ENCODE measurements around the gene RPTOR. TPM values are rescaled to one million over a fixed set of nuclear protein-coding genes. Genes with fewer than 3 reads are reported as not detected.

RPTOR gene
- total RNA-seq, 2 experiments from 2014 or later, result 60.0 to 67.2 TPM

- ChIA-PET CTCF (interaction anchor here (0.8 to 2.0 kb wide), 4 partner anchors 10 to 308 kb away, joined by 3 to 16 read pairs (median 4); no protein-coding TSS in a partner anchor), POLR2A (interaction anchor here (0.6 to 2.5 kb wide), 5 partner anchors 8 to 49 kb away, joined by 3 to 18 read pairs (median 4); no protein-coding TSS in a partner anchor)
These were observed 344.9 kb downstream of the RPTOR start for GRCh38 chr17:80889231-80890195.

DNA sequence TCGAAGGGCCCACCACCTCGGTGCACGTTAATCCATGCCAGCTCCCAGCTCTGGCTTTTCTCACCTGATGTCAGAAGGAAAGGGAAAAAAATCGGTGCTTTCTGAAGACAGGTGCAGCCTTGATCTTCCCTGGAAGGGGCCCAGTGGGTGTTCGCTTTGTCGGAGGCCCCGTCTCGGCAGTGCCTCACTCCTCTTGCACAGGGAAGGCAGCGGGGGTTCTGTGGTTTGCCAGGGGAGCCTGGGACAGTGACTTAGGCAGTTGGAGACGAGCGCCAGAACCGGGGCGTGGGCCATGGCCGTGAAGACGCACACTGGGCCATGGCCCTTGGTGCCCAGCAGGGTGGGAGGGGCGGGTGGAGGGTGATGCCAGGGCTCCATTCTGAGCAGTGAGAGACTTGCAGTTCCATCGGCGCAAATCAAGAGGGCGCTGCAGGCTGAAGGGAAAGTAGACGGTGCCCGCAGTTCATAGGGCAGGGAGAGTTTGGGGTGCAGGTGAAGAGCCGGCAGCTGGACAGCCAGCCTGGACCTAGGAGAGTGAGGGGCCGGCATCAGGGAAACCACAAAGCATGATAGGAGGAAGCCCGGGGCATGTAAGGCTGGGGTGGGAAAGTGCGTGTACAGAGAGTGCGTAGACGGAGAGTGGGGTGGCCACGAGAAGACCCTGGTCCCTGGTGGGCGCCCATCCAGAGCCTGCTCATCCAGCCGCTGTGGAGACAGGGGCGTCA, 345.7 kb downstream of the RPTOR start:
- POLR2A ChIA-PET, result interaction anchor here (0.9 to 2.5 kb wide), 2 partner anchors 13 to 34 kb away, joined by 4 to 18 read pairs; no protein-coding TSS in a partner anchor
- CTCF ChIA-PET, result interaction anchor here (2.0 kb wide), 1 partner anchor 12 kb away, joined by 16 read pairs; no protein-coding TSS in a partner anchor

GRCh38 chr17:80890921-80891396, 346.3 kb downstream of the RPTOR start:
- POLR2A ChIA-PET, result interaction anchor here (0.9 to 2.9 kb wide), 7 partner anchors 10 to 58 kb away, joined by 4 to 27 read pairs (median 8); no protein-coding TSS in a partner anchor
- CTCF ChIA-PET, result interaction anchor here (1.0 to 2.5 kb wide), 3 partner anchors 13 to 48 kb away, joined by 3 to 21 read pairs (median 5); no protein-coding TSS in a partner anchor

- ChIA-PET POLR2A (interaction anchor here (1.1 to 2.9 kb wide), 7 partner anchors 8 to 58 kb away, joined by 4 to 27 read pairs (median 8); no protein-coding TSS in a partner anchor), CTCF (interaction anchor here (0.8 to 2.5 kb wide), 6 partner anchors 10 to 48 kb away, joined by 3 to 21 read pairs (median 4); no protein-coding TSS in a partner anchor)
These were observed 346.9 kb downstream of the RPTOR start for GRCh38 chr17:80891397-80892018.

GRCh38 chr17:80892019-80892855, 347.6 kb downstream of the RPTOR start:
- ChIA-PET CTCF (interaction anchor here (0.8 to 2.5 kb wide), 8 partner anchors 9 to 146 kb away, joined by 3 to 21 read pairs (median 4); no protein-coding TSS in a partner anchor), POLR2A (interaction anchor here (0.8 to 2.9 kb wide), 9 partner anchors 9 to 59 kb away, joined by 3 to 27 read pairs (median 5); no protein-coding TSS in a partner anchor)

DNA sequence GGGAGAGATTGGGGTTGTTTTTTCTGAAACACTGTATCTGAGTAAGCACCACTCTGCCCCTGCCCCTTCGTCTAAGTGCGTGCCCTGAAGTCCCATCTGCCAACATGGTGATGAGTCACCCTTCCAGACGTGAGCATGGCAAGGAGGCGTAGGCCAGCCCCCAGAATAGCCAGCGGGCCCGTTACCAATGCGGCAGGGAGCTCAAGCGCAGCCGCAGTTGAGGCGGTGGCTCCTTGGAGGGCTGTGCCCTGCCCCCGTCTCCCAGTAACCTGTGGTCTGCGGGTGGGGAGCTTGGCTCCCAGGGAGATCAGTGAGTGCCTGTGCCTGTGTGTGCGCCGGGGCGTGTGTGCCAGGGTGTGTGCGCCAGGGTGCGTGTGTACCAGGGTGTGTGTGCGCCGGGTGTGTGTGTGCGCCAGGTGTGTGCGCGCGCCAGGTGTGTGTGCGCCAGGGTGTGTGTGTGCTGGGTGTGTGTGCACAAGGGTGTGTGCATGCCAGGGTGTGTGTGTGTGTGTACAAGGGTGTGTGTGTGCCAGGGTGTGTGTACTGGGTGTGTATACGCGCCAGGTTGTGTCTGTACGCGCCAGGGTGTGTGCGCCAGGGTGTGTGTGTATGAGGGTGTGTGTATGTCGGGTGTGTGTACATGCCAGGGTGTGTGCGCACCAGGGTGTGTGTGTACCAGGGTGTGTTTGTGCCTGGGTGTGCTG, 348.4 kb downstream of the RPTOR start:
- POLR2A ChIA-PET, result interaction anchor here (0.8 to 2.9 kb wide), 7 partner anchors 8 to 60 kb away, joined by 3 to 27 read pairs (median 5); no protein-coding TSS in a partner anchor
- CTCF ChIA-PET, result interaction anchor here (0.8 to 2.5 kb wide), 5 partner anchors 8 to 147 kb away, joined by 3 to 21 read pairs (median 4); no protein-coding TSS in a partner anchor

DNA sequence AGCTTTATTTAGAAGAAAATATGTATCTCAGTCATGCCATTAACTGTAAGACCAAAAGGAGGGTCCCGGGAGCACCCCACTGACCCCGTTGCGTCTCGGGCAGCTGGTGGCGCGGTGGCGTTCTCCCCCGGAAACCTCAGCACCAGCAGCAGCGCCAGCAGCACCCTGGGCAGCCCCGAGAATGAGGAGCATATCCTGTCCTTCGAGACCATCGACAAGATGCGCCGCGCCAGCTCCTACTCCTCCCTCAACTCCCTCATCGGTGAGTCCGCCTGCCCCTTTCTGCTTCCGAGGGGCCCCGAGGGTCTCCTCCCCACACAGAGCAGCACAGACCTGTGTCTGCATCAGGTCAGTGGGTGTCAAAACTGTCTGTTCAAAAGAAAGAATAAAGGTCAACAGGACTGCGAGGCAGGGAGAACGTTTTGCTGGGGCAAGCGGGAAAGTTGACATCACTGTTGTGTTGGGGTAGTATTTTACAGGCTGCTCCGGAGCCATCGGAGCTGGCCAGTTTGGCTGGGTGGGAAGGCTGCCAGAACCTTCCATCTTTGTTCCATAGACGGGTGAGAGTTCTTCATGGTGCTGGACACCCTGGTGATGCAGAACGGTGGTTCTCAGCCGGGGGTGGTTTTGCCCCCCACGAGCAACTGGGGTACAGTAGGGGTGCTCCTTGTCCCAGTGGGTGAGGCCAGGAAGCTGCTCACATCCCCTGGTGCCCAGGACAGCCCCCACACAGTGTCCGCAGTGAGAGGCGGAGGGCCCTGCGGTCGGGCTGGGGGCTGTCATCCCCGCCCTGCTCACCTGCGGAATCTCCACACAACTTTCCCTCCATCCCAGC, 349.2 kb downstream of the RPTOR start:
- POLR2A ChIA-PET, result interaction anchor here (2.9 kb wide), 1 partner anchor 61 kb away, joined by 13 read pairs; no protein-coding TSS in a partner anchor
- CTCF ChIA-PET, result interaction anchor here (1.1 to 2.5 kb wide), 2 partner anchors 16 to 148 kb away, joined by 4 to 21 read pairs; no protein-coding TSS in a partner anchor

DNA sequence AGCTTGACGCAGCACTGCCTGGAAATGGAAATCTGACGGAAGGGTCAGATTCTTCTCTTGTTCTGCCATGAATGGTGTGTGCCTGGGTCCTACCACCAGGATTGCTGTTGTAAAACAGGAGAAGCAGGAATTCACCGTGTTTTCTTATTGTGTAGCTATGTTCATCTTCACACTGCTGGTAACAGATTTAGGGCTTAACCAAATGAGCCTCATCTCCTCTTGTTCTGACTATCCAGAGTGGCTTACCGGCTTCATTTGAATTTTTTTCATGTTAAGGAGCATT, 349.7 kb downstream of the RPTOR start:
- CTCF ChIA-PET, result no interaction called here
- POLR2A ChIA-PET, result no interaction called here

DNA sequence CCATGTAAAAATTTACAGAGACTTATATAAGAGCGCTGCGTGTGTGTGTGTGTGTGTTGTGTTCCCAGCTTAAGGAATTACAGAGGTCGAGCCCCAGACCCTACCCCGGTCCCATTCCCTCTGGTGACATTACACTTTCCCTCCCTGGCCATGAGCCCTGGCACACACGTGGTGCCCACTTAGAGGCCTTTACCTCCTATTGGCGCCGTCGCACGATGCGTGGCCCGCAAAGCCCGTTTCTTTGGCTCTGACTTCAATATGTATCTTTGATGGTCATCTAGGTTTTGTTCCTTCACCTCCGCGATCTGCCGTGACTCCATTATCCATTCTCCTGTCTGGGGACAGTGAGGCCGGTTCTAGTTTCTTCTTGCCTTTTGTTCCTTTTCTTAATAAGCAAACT, 350.1 kb downstream of the RPTOR start:
- CTCF ChIA-PET, result interaction anchor here (0.6 kb wide), 1 partner anchor 347 kb away, joined by 3 read pairs; no protein-coding TSS in a partner anchor
- POLR2A ChIA-PET, result no interaction called here

DNA sequence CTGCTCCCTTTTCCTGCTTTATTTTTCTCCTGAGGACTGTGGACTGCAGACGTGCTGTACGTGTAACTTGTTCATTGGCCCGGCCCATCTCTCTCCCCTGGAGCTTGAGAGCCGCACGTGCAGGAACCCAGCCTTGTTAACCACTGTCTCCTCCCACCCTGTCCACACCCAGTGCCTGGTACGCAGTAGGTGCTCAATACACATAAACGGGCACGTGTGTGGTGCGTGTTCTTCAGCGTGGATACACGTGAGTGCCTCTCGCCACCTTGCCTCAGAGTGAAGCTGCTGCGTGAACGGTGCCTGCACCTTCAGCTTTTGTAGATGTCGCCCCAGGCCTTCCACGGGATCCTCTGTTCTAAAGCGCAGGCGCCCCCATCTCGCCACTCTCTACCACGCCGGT, 350.7 kb downstream of the RPTOR start:
- POLR2A ChIA-PET, result no interaction called here
- CTCF ChIA-PET, result no interaction called here

DNA sequence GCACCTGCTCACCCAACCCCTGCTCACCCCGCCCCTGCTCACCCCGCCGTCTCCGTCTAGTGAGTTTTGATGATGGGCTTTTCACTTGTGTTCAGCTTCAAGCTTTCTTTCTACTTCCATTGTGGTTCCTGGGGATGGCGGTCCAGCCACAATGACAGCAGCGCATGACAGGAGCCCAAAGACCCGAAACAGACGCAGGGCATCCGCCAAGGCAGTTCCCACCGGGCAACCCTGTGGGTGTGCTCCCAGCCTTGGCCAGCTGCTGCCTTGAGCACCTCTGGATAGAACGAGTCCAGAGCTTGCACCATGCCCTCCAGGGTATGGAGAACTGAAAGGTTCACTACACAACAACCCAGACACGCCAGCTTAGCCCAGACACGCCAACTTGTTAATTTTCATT, 354.1 kb downstream of the RPTOR start:
- ChIA-PET CTCF (interaction anchor here (0.7 to 1.9 kb wide), 8 partner anchors 10 to 472 kb away, joined by 3 to 6 read pairs (median 4); no protein-coding TSS in a partner anchor), POLR2A (no interaction called here)

DNA sequence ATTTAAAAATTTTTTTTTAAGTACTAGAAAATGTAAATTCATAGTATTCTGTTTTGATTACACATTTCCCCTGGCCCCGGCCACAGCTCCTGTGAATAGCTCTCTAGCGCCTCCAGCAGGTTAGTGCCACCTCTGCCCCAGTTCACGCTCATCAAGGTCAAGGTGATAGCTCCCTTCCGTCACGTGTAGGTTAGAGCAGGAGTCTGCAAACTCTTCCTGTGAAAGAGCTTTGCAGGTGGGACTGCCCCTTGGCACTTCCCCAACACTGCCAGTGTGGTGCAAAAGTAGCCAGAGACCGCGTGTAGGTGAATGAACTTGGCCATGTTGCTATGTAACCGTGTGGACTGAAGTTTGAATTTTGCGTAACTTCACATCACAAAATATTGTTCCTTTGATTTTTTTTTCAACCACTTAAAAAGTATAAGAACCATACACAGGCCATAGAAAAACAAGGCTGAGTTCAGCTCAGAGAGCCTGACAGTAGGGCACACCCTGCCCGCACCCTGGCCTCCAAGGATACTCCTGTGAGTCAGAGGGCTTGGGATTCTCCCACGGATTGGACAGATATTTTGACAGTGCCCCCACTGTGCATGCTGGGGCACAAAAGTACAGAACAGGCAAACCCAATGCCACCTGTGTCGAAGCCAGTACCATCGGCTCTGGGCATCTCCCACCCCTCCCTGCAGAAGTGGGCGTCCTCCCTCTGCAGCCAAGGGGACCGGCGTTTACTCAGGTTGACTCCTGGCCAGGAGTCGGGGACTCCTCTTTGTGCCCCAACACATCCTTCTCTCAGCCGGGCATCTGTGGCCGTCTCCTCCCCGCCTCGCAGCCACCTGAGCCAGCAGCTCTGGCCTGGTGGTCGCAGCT, 355.0 kb downstream of the RPTOR start:
- CTCF ChIA-PET, result interaction anchor here (0.7 to 1.9 kb wide), 13 partner anchors 9 to 472 kb away, joined by 3 to 6 read pairs (median 3); no protein-coding TSS in a partner anchor
- POLR2A ChIA-PET, result no interaction called here

DNA sequence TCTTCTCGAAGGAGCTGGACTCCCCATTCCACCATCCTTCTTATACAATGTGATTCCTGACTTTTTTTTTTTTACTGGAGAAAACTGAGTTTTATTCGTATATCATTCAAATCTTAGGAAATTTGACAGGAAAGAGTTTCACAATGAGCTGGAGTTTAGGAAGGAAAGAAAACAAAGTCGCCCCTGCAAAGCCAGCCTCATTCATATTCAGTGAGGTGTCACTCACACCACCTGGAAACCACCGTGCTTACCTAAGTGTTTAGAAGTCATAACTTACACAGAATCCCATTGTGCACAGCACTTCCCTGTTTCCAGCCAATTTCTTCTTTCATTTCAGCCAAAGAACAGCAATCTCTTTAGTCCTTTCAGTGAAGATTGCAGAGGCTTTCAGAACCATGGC, 356.7 kb downstream of the RPTOR start:
- ChIA-PET POLR2A (interaction anchor here (1.3 kb wide), 1 partner anchor 9 kb away, joined by 5 read pairs; no protein-coding TSS in a partner anchor), CTCF (interaction anchor here (0.9 to 1.4 kb wide), 2 partner anchors 9 to 88 kb away, joined by 3 to 4 read pairs; no protein-coding TSS in a partner anchor)

GRCh38 chr17:80902197-80902962, 357.7 kb downstream of the RPTOR start:
- ChIA-PET POLR2A (no interaction called here), CTCF (interaction anchor here (1.4 kb wide), 1 partner anchor 10 kb away, joined by 4 read pairs; no protein-coding TSS in a partner anchor)

Data from activated CD8-positive, alpha-beta memory T cell treated with anti-CD3 and anti-CD28 coated beads for 36 hours (primary cell).